Activated B cell treated with CpG ODN at 0.5 μM for 24 hours (primary cell): ENCODE data around the gene CERCAM. TPM values are rescaled to one million over a fixed set of nuclear protein-coding genes. Genes with fewer than 3 reads are reported as not detected.
"Not testable (repeated sequence)": the region's sequence is repeated elsewhere in the genome, so short reads cannot be mapped to it uniquely, and the experiment has no call there.

Source experiments
- ATAC-seq: fragments of 200-7000 bp; cut with Tn5 transposase; one replicate; pipeline ENCODE4 v1.10.0; 2021; ENCODE audit warnings: low read depth, mild to moderate bottlenecking, moderate library complexity
- CTCF ChIA-PET: fragments of 350-600 bp; sonication (Branson Sonifier 250); formaldehyde crosslinking; loops from one replicate; lab custom pipeline; 2021; ENCODE audit warnings: antibody characterized with exemption; lab: Charles Lee
- POLR2A ChIA-PET: fragments of 350-600 bp; sonication (Branson Sonifier 250); formaldehyde crosslinking; loops from one replicate; lab custom pipeline; 2021; ENCODE audit warnings: antibody characterized with exemption; lab: Charles Lee
- DNase-seq: peaks from one replicate; pipeline ENCODE4 v3.0.0; 2022
- H3K27ac Mint-ChIP-seq: one replicate; pipeline ENCODE4 v1.8.0; 2020; ENCODE audit warnings: mixed read lengths
- H3K27me3 Mint-ChIP-seq: one replicate; pipeline ENCODE4 v1.8.0; 2021; ENCODE audit warnings: mixed read lengths
- H3K36me3 Mint-ChIP-seq: one replicate; pipeline ENCODE4 v1.8.0; 2021; ENCODE audit warnings: low read depth, mixed read lengths
- H3K4me1 Mint-ChIP-seq: one replicate; pipeline ENCODE4 v1.8.0; 2021; ENCODE audit warnings: mixed read lengths
- H3K4me3 Mint-ChIP-seq: one replicate; pipeline ENCODE4 v1.8.0; 2020; ENCODE audit warnings: mild to moderate bottlenecking, mixed read lengths
- H3K9me3 Mint-ChIP-seq: one replicate; pipeline ENCODE4 v1.8.0; 2020; ENCODE audit warnings: mixed read lengths
- CTCF ChIP-seq: fragments of 200-600 bp; IDR thresholded peaks from one replicate; pipeline ENCODE4 v1.8.0; 2022; ENCODE audit warnings: antibody characterized with exemption, mild to moderate bottlenecking
- intact Hi-C: fragments of 100-400 bp; cut with micrococcal nuclease; formaldehyde crosslinking; loops from one replicate; pipeline ENCODE4 v1.15.1; 2024
- total RNA-seq: library from RNA; stranded (reverse); gene quantifications from 2 replicates; pipeline ENCODE4 v1.2.3, GENCODE V29; 2022

Gene CERCAM
- total RNA-seq, 1 donor from 2014 or later = 1.7 TPM

- CTCF ChIA-PET = interaction anchor here (0.6 to 2.5 kb wide), 8 partner anchors 9 to 126 kb away, joined by 3 to 20 read pairs (median 4); partner anchors contain the start of gene URM1
- intact Hi-C loops = loop anchor here (1.0 to 2.0 kb wide), 5 partner anchors 19 to 132 kb away; partner anchors contain the start of genes COQ4, ODF2, SPTAN1 and TRUB2
Measured at GRCh38 chr9:128420060-128420650, 502 bp upstream of the CERCAM start.

GRCh38 chr9:128421482-128421996 is 882 bp downstream of the CERCAM start:
- ChIA-PET CTCF (interaction anchor here (2.5 kb wide), 1 partner anchor 59 kb away, joined by 20 read pairs; no protein-coding TSS in a partner anchor), POLR2A (interaction anchor here (0.6 to 0.8 kb wide), 3 partner anchors 34 to 146 kb away, joined by 3 read pairs; partner anchors contain the start of genes GOLGA2 and SWI5)
- H3K4me3 Mint-ChIP-seq = peak overlapping the region; percentile 74
- intact Hi-C loops = loop anchor here (2.0 kb wide), 2 partner anchors 17 to 99 kb away; partner anchors contain the start of genes COQ4 and TRUB2
- no peak for DNase-seq
- H3K27me3 Mint-ChIP-seq = peaks cover 9% of the 10 kb centered on the region
- ATAC-seq = no peak
- H3K4me1 Mint-ChIP-seq = peaks cover 8% of the 10 kb centered on the region
- no peak overlapping the region for H3K27ac Mint-ChIP-seq
- H3K36me3 Mint-ChIP-seq = no peaks in the 10 kb centered on the region
- TF ChIP-seq CTCF = no peak
- H3K9me3 Mint-ChIP-seq = no peaks in the 10 kb centered on the region

More at GRCh38 chr9:128420060-128420650, 502 bp upstream of the CERCAM start:
- ATAC-seq (peak; percentile 89), DNase-seq (peak; percentile 81)
- Mint-ChIP-seq H3K4me3 (peak overlapping the region; percentile 75), H3K27me3 (peaks cover 19% of the 10 kb centered on the region), H3K9me3 (no peaks in the 10 kb centered on the region), H3K27ac (no peak overlapping the region), H3K36me3 (no peaks in the 10 kb centered on the region), H3K4me1 (peaks cover 8% of the 10 kb centered on the region)
- TF ChIP-seq CTCF = no peak
- POLR2A ChIA-PET = interaction anchor here (0.6 to 1.5 kb wide), 7 partner anchors 14 to 1572 kb away, joined by 3 to 6 read pairs (median 4); partner anchors contain the start of genes GLE1, ODF2, SPOUT1 and URM1

GRCh38 chr9:128422022-128422782 is 1.5 kb downstream of the CERCAM start:
- not testable (repeated sequence) for H3K27ac Mint-ChIP-seq, H3K36me3 Mint-ChIP-seq

GRCh38 chr9:128422783-128423150 is 2.1 kb downstream of the CERCAM start:
- no peaks in the 10 kb centered on the region for H3K36me3 Mint-ChIP-seq
- ChIA-PET CTCF (no interaction called here), POLR2A (interaction anchor here (0.6 kb wide), 2 partner anchors 33 to 924 kb away, joined by 3 read pairs; partner anchors contain the start of gene ODF2)
- TF ChIP-seq CTCF = no peak
- intact Hi-C loops = no loop called here
- no peak overlapping the region for H3K4me3 Mint-ChIP-seq
- no peak for DNase-seq
- H3K9me3 Mint-ChIP-seq = no peaks in the 10 kb centered on the region
- ATAC-seq = no peak
- H3K27ac Mint-ChIP-seq = no peak overlapping the region
- peaks cover 8% of the 10 kb centered on the region for H3K4me1 Mint-ChIP-seq
- H3K27me3 Mint-ChIP-seq = peaks cover 5% of the 10 kb centered on the region

More at GRCh38 chr9:128422022-128422782, 1.5 kb downstream of the CERCAM start:
- ATAC-seq, CTCF ChIA-PET, H3K9me3 Mint-ChIP-seq, DNase-seq, H3K4me1 Mint-ChIP-seq, H3K4me3 Mint-ChIP-seq, POLR2A ChIA-PET, H3K27me3 Mint-ChIP-seq, intact Hi-C loops: not testable (repeated sequence)

DNA sequence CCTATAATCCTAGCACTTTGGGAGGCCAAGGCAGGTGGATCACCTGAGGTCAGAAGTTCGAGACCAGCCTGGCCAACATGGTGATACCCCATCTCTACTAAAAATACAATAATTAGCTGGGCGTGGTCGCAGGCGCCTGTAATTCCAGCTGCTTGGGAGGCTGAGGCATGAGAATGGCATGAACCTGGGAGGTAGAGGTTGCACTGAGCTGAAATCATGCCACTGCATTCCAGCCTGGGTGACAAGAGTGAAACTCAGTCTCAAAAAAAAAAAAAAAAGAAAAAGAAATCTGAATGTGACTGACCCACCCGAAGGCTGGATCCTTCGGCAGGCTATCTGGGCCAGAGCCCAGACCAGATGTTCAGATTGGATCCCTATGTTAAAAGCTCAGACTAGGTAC is 2.7 kb downstream of the CERCAM start:
- H3K9me3 Mint-ChIP-seq, ATAC-seq, H3K27ac Mint-ChIP-seq, H3K4me1 Mint-ChIP-seq, CTCF ChIA-PET, H3K36me3 Mint-ChIP-seq, intact Hi-C loops, H3K4me3 Mint-ChIP-seq, H3K27me3 Mint-ChIP-seq, DNase-seq: not testable (repeated sequence)
- POLR2A ChIA-PET = interaction anchor here (0.6 kb wide), 2 partner anchors 32 to 923 kb away, joined by 3 read pairs; partner anchors contain the start of gene ODF2
